H1 (cell line): Measurements from ENCODE around the gene DDX41. TPM values are rescaled to one million over a fixed set of nuclear protein-coding genes. Genes with fewer than 3 reads are reported as not detected.

Source experiments
- CTBP2 ChIP-seq: IDR thresholded peaks from 2 replicates; pipeline ENCODE4 v1.7.0; 2011; ENCODE audit warnings: borderline replicate concordance, mild to moderate bottlenecking, moderate library complexity, mixed read lengths, low read length; ENCODE audit not compliant: insufficient read depth, insufficient read length
- CTCF ChIP-seq, 3 experiments: IDR thresholded peaks; 1 replicate in 2 of 3; 2 replicates in 1 of 3; pipeline versions ENCODE4 v1.5.1 to v1.6.1; 2011; ENCODE audit warnings: low read length in 3 of 3, mild to moderate bottlenecking in 3 of 3, inconsistent platforms in 2 of 3, low read depth in 1 of 3, moderate library complexity in 1 of 3; ENCODE audit not compliant: insufficient read depth in 1 of 3; ENCODE audit errors: control extremely low read depth in 1 of 3
- GTF2F1 ChIP-seq: IDR thresholded peaks from 2 replicates; pipeline ENCODE4 v1.6.1; 2012; ENCODE audit warnings: low read depth, low read length, improper control_type of control experiment, borderline replicate concordance
- KDM4A ChIP-seq: IDR thresholded peaks from one replicate; pipeline ENCODE4 v1.7.1; 2012; ENCODE audit warnings: low read depth, mild to moderate bottlenecking, moderate library complexity, low read length, inconsistent platforms; ENCODE audit not compliant: severe bottlenecking
- RXRA ChIP-seq: IDR thresholded peaks from 2 replicates; pipeline ENCODE4 v1.6.1; 2011; ENCODE audit warnings: low read depth, mild to moderate bottlenecking, low read length, moderate library complexity; ENCODE audit not compliant: insufficient read depth
- SAP30 ChIP-seq: fragments of 300-600 bp; sonication (generic); IDR thresholded peaks from 2 replicates; pipeline ENCODE4 v1.7.1; 2012; ENCODE audit warnings: low read length, moderate library complexity, mild to moderate bottlenecking, inconsistent platforms; ENCODE audit not compliant: insufficient read depth, insufficient replicate concordance
- SRF ChIP-seq: IDR thresholded peaks from 2 replicates; pipeline ENCODE4 v1.6.1; 2011; ENCODE audit warnings: mild to moderate bottlenecking, low read depth, low read length, moderate library complexity
- polyA plus RNA-seq, 7 experiments: library from polyadenylated mRNA; depleted of rRNA in 3 of 7; stranded (reverse) in 5 of 7; unstranded in 2 of 7; fragments of >200 nt in 5 of 7; fragments of 200-250 nt in 2 of 7; gene quantifications; 1 replicate in 5 of 7; 2 replicates in 1 of 7; 4 replicates in 1 of 7; pipeline versions ENCODE4 v1.2.1 to v1.2.3, GENCODE V29; 2011 to 2013; ENCODE audit warnings: missing spikeins in 2 of 7, mixed read lengths in 2 of 7
- total RNA-seq: library from RNA; stranded (reverse); fragmentation: NEBNext Ultra II Directional; extraction: Animal tissue kit (Norgen Biotek cat#: 25700); gene quantifications from 2 replicates; pipeline ENCODE4 v1.2.1, GENCODE V29; 2021

DDX41 gene
- total and polyA plus RNA-seq, 2 of the 8 experiments (the other 6 are each of a cell fraction or from before 2014, with no cell fraction given) = 102 to 135 TPM

GRCh38 chr5:177477701-177478477 is 38.9 kb downstream of the DDX41 start (continued):
- TF ChIP-seq CTCF (IDR thresholded peaks at IDR 0.05; ENCODE audit: control extremely low read depth in 1 of 3, insufficient read depth in 1 of 3, low read depth in 1 of 3, low read length in 3 of 3) (no peak), KDM4A (no peak), CTBP2 (no peak), SAP30 (no peak), RXRA (no peak), SRF (no peak), GTF2F1 (no peak)
- TF ChIP-seq, all 59 proteins: peak for 0
